B cell (primary cell): Measurements from ENCODE around the gene ZNF787.

Experiments
- EZH2 ChIP-seq: IDR thresholded peaks from 2 replicates; pipeline ENCODE4 v1.6.1; 2012; ENCODE audit warnings: borderline replicate concordance, low read depth, mild to moderate bottlenecking, moderate library complexity, low read length; ENCODE audit not compliant: insufficient read depth, poor library complexity, severe bottlenecking
- TF ChIP-seq, protein P1 (sequence below): fragments of 200-600 bp; IDR thresholded peaks from one replicate; pipeline ENCODE4 v1.8.0; 2022; ENCODE audit warnings: antibody characterized with exemption, mild to moderate bottlenecking

DNA sequence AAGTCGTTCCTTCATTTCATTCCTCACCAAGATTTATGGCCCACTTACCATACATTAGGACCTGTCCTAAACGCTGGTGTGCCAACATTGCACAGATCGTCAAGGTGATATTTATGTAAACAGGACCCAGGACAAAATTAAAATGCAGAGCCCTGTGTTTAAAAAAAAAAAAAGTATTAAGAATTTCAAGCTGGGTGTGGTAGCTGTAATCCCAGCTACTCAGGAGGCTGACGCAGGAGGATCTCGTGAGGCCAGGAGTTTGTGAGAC, 13.5 kb upstream of the ZNF787 start:
- TF ChIP-seq, protein P1, sequence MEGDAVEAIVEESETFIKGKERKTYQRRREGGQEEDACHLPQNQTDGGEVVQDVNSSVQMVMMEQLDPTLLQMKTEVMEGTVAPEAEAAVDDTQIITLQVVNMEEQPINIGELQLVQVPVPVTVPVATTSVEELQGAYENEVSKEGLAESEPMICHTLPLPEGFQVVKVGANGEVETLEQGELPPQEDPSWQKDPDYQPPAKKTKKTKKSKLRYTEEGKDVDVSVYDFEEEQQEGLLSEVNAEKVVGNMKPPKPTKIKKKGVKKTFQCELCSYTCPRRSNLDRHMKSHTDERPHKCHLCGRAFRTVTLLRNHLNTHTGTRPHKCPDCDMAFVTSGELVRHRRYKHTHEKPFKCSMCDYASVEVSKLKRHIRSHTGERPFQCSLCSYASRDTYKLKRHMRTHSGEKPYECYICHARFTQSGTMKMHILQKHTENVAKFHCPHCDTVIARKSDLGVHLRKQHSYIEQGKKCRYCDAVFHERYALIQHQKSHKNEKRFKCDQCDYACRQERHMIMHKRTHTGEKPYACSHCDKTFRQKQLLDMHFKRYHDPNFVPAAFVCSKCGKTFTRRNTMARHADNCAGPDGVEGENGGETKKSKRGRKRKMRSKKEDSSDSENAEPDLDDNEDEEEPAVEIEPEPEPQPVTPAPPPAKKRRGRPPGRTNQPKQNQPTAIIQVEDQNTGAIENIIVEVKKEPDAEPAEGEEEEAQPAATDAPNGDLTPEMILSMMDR = no peak
- TF ChIP-seq EZH2 = no peak
